GM23248 (cell line): ENCODE data around the gene FADS1. TPM values are rescaled to one million over a fixed set of nuclear protein-coding genes. Genes with fewer than 3 reads are reported as not detected.

Source experiments
- DNase-seq: peaks from one replicate; pipeline ENCODE4 v3.0.0-alpha.2; 2015
- H2AFZ ChIP-seq: fragments of 200-600 bp; sonication (generic); 2 replicates; pipeline ENCODE4 v1.6.1; 2016; ENCODE audit warnings: antibody characterized with exemption
- H3F3A ChIP-seq: fragments of 200-600 bp; sonication (generic); 2 replicates; pipeline ENCODE4 v1.6.1; 2016; ENCODE audit warnings: mild to moderate bottlenecking, antibody characterized with exemption, mixed run types; ENCODE audit not compliant: insufficient read depth
- H3K27ac ChIP-seq: fragments of 200-600 bp; sonication (generic); 2 replicates; pipeline ENCODE4 v1.5.1; 2016; ENCODE audit warnings: mild to moderate bottlenecking
- H3K27me3 ChIP-seq: fragments of 200-600 bp; sonication (generic); replicated peaks from 2 replicates; pipeline ENCODE4 v1.6.1; 2016; ENCODE audit warnings: mild to moderate bottlenecking; ENCODE audit not compliant: insufficient read depth
- H3K36me3 ChIP-seq: fragments of 200-600 bp; sonication (generic); 2 replicates; pipeline ENCODE4 v1.6.1; 2016; ENCODE audit warnings: low read depth, mild to moderate bottlenecking
- H3K4me1 ChIP-seq: fragments of 200-600 bp; sonication (generic); 2 replicates; pipeline ENCODE4 v1.6.1; 2016; ENCODE audit warnings: mild to moderate bottlenecking; ENCODE audit not compliant: insufficient read depth
- H3K4me2 ChIP-seq: fragments of 200-600 bp; sonication (generic); one replicate; pipeline ENCODE4 v1.6.1; 2016; ENCODE audit warnings: mild to moderate bottlenecking; ENCODE audit not compliant: unreplicated experiment
- H3K4me3 ChIP-seq: fragments of 200-600 bp; sonication (generic); 2 replicates; pipeline ENCODE4 v1.5.1; 2016; ENCODE audit warnings: mild to moderate bottlenecking
- H3K79me2 ChIP-seq: fragments of 200-600 bp; sonication (generic); 2 replicates; pipeline ENCODE4 v1.6.1; 2016; ENCODE audit warnings: mild to moderate bottlenecking; ENCODE audit not compliant: insufficient read depth
- H3K9ac ChIP-seq: fragments of 200-600 bp; sonication (generic); 2 replicates; pipeline ENCODE4 v1.6.1; 2016; ENCODE audit warnings: mild to moderate bottlenecking
- H3K9me2 ChIP-seq: fragments of 200-600 bp; sonication (generic); 2 replicates; pipeline ENCODE4 v1.6.1; 2016; ENCODE audit warnings: mixed run types, mild to moderate bottlenecking, moderate library complexity; ENCODE audit not compliant: insufficient read depth
- H3K9me3 ChIP-seq: fragments of 200-600 bp; sonication (generic); one replicate; pipeline ENCODE4 v1.6.1; 2017; ENCODE audit warnings: low read depth
- H4K20me1 ChIP-seq: fragments of 200-600 bp; sonication (generic); 2 replicates; pipeline ENCODE4 v1.6.0; 2016; ENCODE audit not compliant: insufficient read depth
- EZH2 ChIP-seq: fragments of 200-600 bp; sonication (generic); IDR thresholded peaks from 2 replicates; pipeline ENCODE4 v1.6.1; 2018; ENCODE audit warnings: antibody characterized with exemption, mild to moderate bottlenecking; ENCODE audit not compliant: insufficient read depth, poor library complexity, severe bottlenecking
- EZH2phosphoT487 ChIP-seq: fragments of 200-600 bp; sonication (generic); IDR thresholded peaks from 2 replicates; pipeline ENCODE4 v1.6.1; 2018; ENCODE audit warnings: antibody characterized with exemption, moderate library complexity, mild to moderate bottlenecking, low read depth; ENCODE audit not compliant: insufficient read depth
- WGBS, 2 experiments: methylation state at CpG; one replicate each; pipeline ENCODE4 v1.1.6; 2015 to 2017; ENCODE audit warnings: low lambda C conversion rate in 2 of 2, low coverage in 1 of 2; ENCODE audit errors: missing lambda C conversion rate in 2 of 2; 5-methylcytosine and 5-hydroxymethylcytosine counted together
- in situ Hi-C: fragments of 300-500 bp; cut with MboI; formaldehyde crosslinking; loops from 2 replicates; pipeline ENCODE4 v1.15.0; 2020
- polyA plus RNA-seq: library from polyadenylated mRNA; unstranded; fragments of >200 nt; fragmentation: Nextera tagmentation; extraction: Ambion mirVana; gene quantifications from 2 replicates; pipeline ENCODE4 v1.2.1, GENCODE V29; 2016
- total RNA-seq: library from RNA; depleted of rRNA; stranded (reverse); fragments of >200 nt; shearing (Covaris generic); gene quantifications from 2 replicates; pipeline ENCODE4 v1.2.3, GENCODE V29; 2014

Gene FADS1
- total and polyA plus RNA-seq, 2 experiments from 2014 or later, result 12.9 to 19.7 TPM

DNA sequence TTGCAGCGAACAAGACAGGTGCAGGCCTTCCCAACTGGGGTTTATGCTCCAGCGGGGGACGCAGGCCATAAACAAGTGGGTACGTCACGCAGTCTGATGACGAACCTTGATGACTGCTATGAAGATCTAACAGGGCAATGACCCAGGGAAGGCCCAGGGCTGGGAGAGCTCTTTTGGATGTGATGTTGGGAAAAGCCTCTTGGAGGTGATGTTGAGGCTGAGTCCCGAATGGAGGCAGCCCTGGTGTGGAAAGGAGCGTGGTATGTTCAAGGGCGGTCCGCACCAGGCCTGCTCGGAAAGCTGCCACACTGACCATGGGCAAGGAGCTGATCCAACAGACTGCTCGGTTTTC, 17.1 kb upstream of the FADS1 start:
- DNase-seq, result no peak
- Histone ChIP-seq H2AFZ (no peak overlapping the region), H3K9ac (no peak overlapping the region), H3K9me2 (no peaks in the 10 kb centered on the region), H3K4me3 (no peak overlapping the region), H3K9me3 (no peaks in the 10 kb centered on the region), H3F3A (peaks cover 8% of the 10 kb centered on the region), H3K4me2 (no peak overlapping the region), H3K79me2 (no peaks in the 10 kb centered on the region), H4K20me1 (no peaks in the 10 kb centered on the region), H3K36me3 (no peaks in the 10 kb centered on the region), H3K4me1 (peaks cover 9% of the 10 kb centered on the region), H3K27me3 (no peaks in the 10 kb centered on the region), H3K27ac (no peak overlapping the region)
- in situ Hi-C loops, result no loop called here
- WGBS, 2 experiments, result 93% methylated on average over 12 of the region's 12 CpGs
- TF ChIP-seq EZH2phosphoT487, result no peak
- TF ChIP-seq EZH2, result no peak

GRCh38 chr11:61833471-61833870, 16.7 kb upstream of the FADS1 start:
- H3K36me3 ChIP-seq, result no peaks in the 10 kb centered on the region
- H4K20me1 ChIP-seq, result no peaks in the 10 kb centered on the region
- no peak overlapping the region for H3K4me3 ChIP-seq
- no peak for DNase-seq
- H3K9me3 ChIP-seq, result no peaks in the 10 kb centered on the region
- in situ Hi-C loops, result no loop called here
- H3K79me2 ChIP-seq, result no peaks in the 10 kb centered on the region
- WGBS, 2 experiments, result 91% methylated on average over 11 of the region's 11 CpGs
- H3K9me2 ChIP-seq, result no peaks in the 10 kb centered on the region
- no peaks in the 10 kb centered on the region for H3K27me3 ChIP-seq
- no peak overlapping the region for H3K27ac ChIP-seq
- H3K9ac ChIP-seq, result no peak overlapping the region
- no peak overlapping the region for H2AFZ ChIP-seq
- H3F3A ChIP-seq, result peaks cover 8% of the 10 kb centered on the region
- no peak for TF ChIP-seq EZH2phosphoT487
- TF ChIP-seq EZH2, result no peak
- no peak overlapping the region for H3K4me2 ChIP-seq
- peaks cover 9% of the 10 kb centered on the region for H3K4me1 ChIP-seq

- TF ChIP-seq EZH2 (no peak), EZH2phosphoT487 (no peak)
- Histone ChIP-seq H3K36me3 (no peaks in the 10 kb centered on the region), H3K4me2 (no peak overlapping the region), H3K9me2 (no peaks in the 10 kb centered on the region), H4K20me1 (no peaks in the 10 kb centered on the region), H3K4me1 (peaks cover 9% of the 10 kb centered on the region), H3K27ac (no peak overlapping the region), H3K9ac (no peak overlapping the region), H3K4me3 (no peak overlapping the region), H3K9me3 (no peaks in the 10 kb centered on the region), H3F3A (peaks cover 8% of the 10 kb centered on the region), H3K27me3 (no peaks in the 10 kb centered on the region), H2AFZ (no peak overlapping the region), H3K79me2 (no peaks in the 10 kb centered on the region)
- in situ Hi-C loops, result no loop called here
- DNase-seq, result no peak
- 76 to 82% methylated on average over 7 of the region's 7 CpGs for WGBS, 2 experiments
Measured at GRCh38 chr11:61832754-61833153, 16.0 kb upstream of the FADS1 start.

- peaks cover 8% of the 10 kb centered on the region for H3F3A ChIP-seq
- no peaks in the 10 kb centered on the region for H3K36me3 ChIP-seq
- WGBS, 2 experiments, result 92 to 95% methylated on average over 4 of the region's 4 CpGs
- no peak overlapping the region for H3K27ac ChIP-seq
- in situ Hi-C loops, result no loop called here
- peaks cover 9% of the 10 kb centered on the region for H3K4me1 ChIP-seq
- no peaks in the 10 kb centered on the region for H4K20me1 ChIP-seq
- no peak overlapping the region for H3K9ac ChIP-seq
- no peaks in the 10 kb centered on the region for H3K79me2 ChIP-seq
- TF ChIP-seq EZH2phosphoT487 (no peak), EZH2 (no peak)
- H3K9me2 ChIP-seq, result no peaks in the 10 kb centered on the region
- no peak overlapping the region for H2AFZ ChIP-seq
- DNase-seq, result no peak
- no peak overlapping the region for H3K4me2 ChIP-seq
- no peaks in the 10 kb centered on the region for H3K9me3 ChIP-seq
- H3K27me3 ChIP-seq, result no peaks in the 10 kb centered on the region
- no peak overlapping the region for H3K4me3 ChIP-seq
Measured at GRCh38 chr11:61832207-61832606, 15.4 kb upstream of the FADS1 start.
